ENCODE data around the gene SMIM27.

GRCh38 chr9:32543047-32543446, 9.1 kb upstream of the SMIM27 start:
- no peak for TF ChIP-seq CTCF (IDR thresholded peaks at IDR 0.05; ENCODE audit: borderline replicate concordance, extremely low read depth, low read length, poor library complexity, severe bottlenecking)
- no peak for TF ChIP-seq EZH2 (IDR thresholded peaks at IDR 0.05; ENCODE audit: borderline replicate concordance, low read depth, low read length, severe bottlenecking)
